ENCODE results near the gene RBM42. TPM values are rescaled to one million over a fixed set of nuclear protein-coding genes. Genes with fewer than 3 reads are reported as not detected.

RBM42 gene
- total RNA-seq, 1 donor from 2014 or later = 114 TPM

DNA sequence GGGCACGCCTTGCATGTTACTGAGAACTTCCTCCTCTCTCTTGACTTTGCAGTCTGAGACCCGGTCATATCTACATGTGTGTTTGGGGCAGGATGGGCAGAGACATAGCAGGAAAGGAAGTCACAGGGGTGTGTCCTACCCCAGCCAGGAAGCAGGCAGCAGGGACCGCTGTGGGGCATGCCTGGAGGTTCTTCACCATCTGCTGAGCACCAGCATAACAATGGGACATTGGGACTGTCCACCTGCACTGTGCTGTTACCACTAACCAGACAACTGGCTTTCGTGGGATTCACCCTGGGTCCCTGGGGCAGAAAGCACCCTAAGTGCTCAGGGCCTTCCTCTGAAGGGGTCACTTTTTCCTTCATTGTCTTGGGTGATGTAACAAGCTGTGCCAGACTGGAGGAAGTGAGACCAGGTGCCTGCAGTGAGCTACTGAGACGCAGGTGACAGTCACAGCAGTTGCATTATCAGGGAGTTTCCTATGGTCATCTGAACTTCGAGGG lies 18.9 kb upstream of the RBM42 start:
- Mint-ChIP-seq H3K27me3 (no peaks in the 10 kb centered on the region), H3K9me3 (peaks cover 7% of the 10 kb centered on the region), H3K4me3 (peak overlapping the region; percentile 21), H3K36me3 (ENCODE audit: low read depth) (peaks cover 12% of the 10 kb centered on the region), H3K4me1 (peaks cover 28% of the 10 kb centered on the region), H3K27ac (peak overlapping the region; percentile 86)
- intact Hi-C loops (cut with micrococcal nuclease) = no loop called here
- DNase-seq = peak; percentile 80

GRCh38 chr19:35612224-35612558 lies 16.6 kb upstream of the RBM42 start:
- no peaks in the 10 kb centered on the region for H3K27me3 Mint-ChIP-seq
- peaks cover 7% of the 10 kb centered on the region for H3K9me3 Mint-ChIP-seq
- peak overlapping the region; percentile 92 for H3K27ac Mint-ChIP-seq
- no peak for DNase-seq
- peaks cover 19% of the 10 kb centered on the region for H3K36me3 Mint-ChIP-seq (ENCODE audit: low read depth)
- H3K4me1 Mint-ChIP-seq = peaks cover 28% of the 10 kb centered on the region
- H3K4me3 Mint-ChIP-seq = peak overlapping the region; percentile 89
- intact Hi-C loops (cut with micrococcal nuclease) = loop anchor here (1.0 to 2.0 kb wide), 3 partner anchors 16 to 67 kb away; partner anchors contain the start of genes COX6B1 and TMEM147

GRCh38 chr19:35612559-35613321 lies 16.1 kb upstream of the RBM42 start, which contains the start of gene HAUS5:
Gene HAUS5, plus strand, starts transcription at chr19:35612735. Its CDS starts 60 bp downstream, at chr19:35612795.
- intact Hi-C loops (cut with micrococcal nuclease) = loop anchor here (1.0 to 2.0 kb wide), 3 partner anchors 16 to 67 kb away; partner anchors contain the start of genes COX6B1 and TMEM147
- H3K9me3 Mint-ChIP-seq = peaks cover 7% of the 10 kb centered on the region
- peaks cover 17% of the 10 kb centered on the region for H3K36me3 Mint-ChIP-seq (ENCODE audit: low read depth)
- no peaks in the 10 kb centered on the region for H3K27me3 Mint-ChIP-seq
- H3K4me3 Mint-ChIP-seq = peak within 1 kb of the TSS; percentile 89
- peak; percentile 99 for DNase-seq
- H3K4me1 Mint-ChIP-seq = peaks cover 28% of the 10 kb centered on the region
- H3K27ac Mint-ChIP-seq = peak within 1 kb of the TSS; percentile 92

GRCh38 chr19:35613574-35613973 lies 15.3 kb upstream of the RBM42 start:
- H3K27ac Mint-ChIP-seq = peak overlapping the region; percentile 92
- intact Hi-C loops (cut with micrococcal nuclease) = loop anchor here (2.0 kb wide), 1 partner anchor 35 kb away; the partner anchor contains the start of gene COX6B1
- peak overlapping the region; percentile 89 for H3K4me3 Mint-ChIP-seq
- H3K9me3 Mint-ChIP-seq = peaks cover 2% of the 10 kb centered on the region
- peak; percentile 56 for DNase-seq
- H3K27me3 Mint-ChIP-seq = no peaks in the 10 kb centered on the region
- H3K4me1 Mint-ChIP-seq = peaks cover 28% of the 10 kb centered on the region
- H3K36me3 Mint-ChIP-seq (ENCODE audit: low read depth) = peaks cover 13% of the 10 kb centered on the region

GRCh38 chr19:35615036-35615435 lies 13.8 kb upstream of the RBM42 start:
- intact Hi-C loops (cut with micrococcal nuclease) = no loop called here
- peaks cover 11% of the 10 kb centered on the region for H3K36me3 Mint-ChIP-seq (ENCODE audit: low read depth)
- no peak overlapping the region for H3K27ac Mint-ChIP-seq
- H3K27me3 Mint-ChIP-seq = no peaks in the 10 kb centered on the region
- H3K4me1 Mint-ChIP-seq = peaks cover 18% of the 10 kb centered on the region
- DNase-seq = no peak
- H3K4me3 Mint-ChIP-seq = no peak overlapping the region
- H3K9me3 Mint-ChIP-seq = no peaks in the 10 kb centered on the region

GRCh38 chr19:35618857-35619256 lies 10.0 kb upstream of the RBM42 start:
- no peak for DNase-seq
- Mint-ChIP-seq H3K9me3 (no peaks in the 10 kb centered on the region), H3K36me3 (ENCODE audit: low read depth) (peaks cover 17% of the 10 kb centered on the region), H3K27ac (no peak overlapping the region), H3K27me3 (no peaks in the 10 kb centered on the region), H3K4me1 (peaks cover under 1% of the 10 kb centered on the region), H3K4me3 (no peak overlapping the region)
- intact Hi-C loops (cut with micrococcal nuclease) = no loop called here

GRCh38 chr19:35619290-35619923 lies 9.4 kb upstream of the RBM42 start:
- no peaks in the 10 kb centered on the region for H3K27me3 Mint-ChIP-seq
- H3K9me3 Mint-ChIP-seq = no peaks in the 10 kb centered on the region
- no peak overlapping the region for H3K27ac Mint-ChIP-seq
- no peaks in the 10 kb centered on the region for H3K4me1 Mint-ChIP-seq
- no peak for DNase-seq
- H3K36me3 Mint-ChIP-seq (ENCODE audit: low read depth) = peaks cover 16% of the 10 kb centered on the region
- intact Hi-C loops (cut with micrococcal nuclease) = no loop called here
- H3K4me3 Mint-ChIP-seq = no peak overlapping the region

DNA sequence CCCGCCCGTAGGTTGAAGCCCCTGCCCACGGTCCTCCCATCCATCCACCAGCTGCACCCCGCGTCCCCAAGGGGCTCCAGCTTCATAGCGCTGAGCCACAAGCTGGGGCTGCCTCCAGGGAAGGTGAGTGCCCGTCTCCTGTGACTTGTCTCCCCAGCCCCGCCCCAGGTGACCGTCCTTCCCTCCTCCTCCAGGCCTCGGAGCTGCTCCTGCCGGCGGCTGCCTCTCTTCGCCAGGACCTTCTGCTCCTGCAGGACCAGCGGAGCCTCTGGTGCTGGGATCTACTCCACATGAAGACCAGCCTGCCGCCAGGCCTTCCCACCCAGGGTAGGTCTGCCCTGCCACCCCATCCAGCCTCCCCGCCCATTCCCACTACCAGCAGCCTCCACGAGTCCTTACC lies 8.8 kb upstream of the RBM42 start:
- Mint-ChIP-seq H3K4me3 (no peak overlapping the region), H3K27me3 (no peaks in the 10 kb centered on the region), H3K36me3 (ENCODE audit: low read depth) (peaks cover 14% of the 10 kb centered on the region), H3K27ac (no peak overlapping the region), H3K9me3 (no peaks in the 10 kb centered on the region), H3K4me1 (no peaks in the 10 kb centered on the region)
- intact Hi-C loops (cut with micrococcal nuclease) = no loop called here
- no peak for DNase-seq

GRCh38 chr19:35621708-35622107 lies 7.1 kb upstream of the RBM42 start:
- H3K27ac Mint-ChIP-seq = no peak overlapping the region
- H3K4me3 Mint-ChIP-seq = no peak overlapping the region
- intact Hi-C loops (cut with micrococcal nuclease) = no loop called here
- no peaks in the 10 kb centered on the region for H3K4me1 Mint-ChIP-seq
- H3K36me3 Mint-ChIP-seq (ENCODE audit: low read depth) = peaks cover 7% of the 10 kb centered on the region
- H3K27me3 Mint-ChIP-seq = no peaks in the 10 kb centered on the region
- H3K9me3 Mint-ChIP-seq = no peaks in the 10 kb centered on the region
- DNase-seq = no peak

GRCh38 chr19:35622750-35623149 lies 6.1 kb upstream of the RBM42 start:
- no peak overlapping the region for H3K27ac Mint-ChIP-seq
- H3K27me3 Mint-ChIP-seq = no peaks in the 10 kb centered on the region
- H3K36me3 Mint-ChIP-seq (ENCODE audit: low read depth) = peaks cover 7% of the 10 kb centered on the region
- no peaks in the 10 kb centered on the region for H3K9me3 Mint-ChIP-seq
- no peaks in the 10 kb centered on the region for H3K4me1 Mint-ChIP-seq
- no peak overlapping the region for H3K4me3 Mint-ChIP-seq
- intact Hi-C loops (cut with micrococcal nuclease) = no loop called here
- DNase-seq = no peak

GRCh38 chr19:35623327-35624010 lies 5.4 kb upstream of the RBM42 start:
- H3K4me3 Mint-ChIP-seq = no peak overlapping the region
- no peaks in the 10 kb centered on the region for H3K27me3 Mint-ChIP-seq
- intact Hi-C loops (cut with micrococcal nuclease) = no loop called here
- H3K4me1 Mint-ChIP-seq = peaks cover 4% of the 10 kb centered on the region
- H3K9me3 Mint-ChIP-seq = no peaks in the 10 kb centered on the region
- H3K36me3 Mint-ChIP-seq (ENCODE audit: low read depth) = peaks cover 7% of the 10 kb centered on the region
- H3K27ac Mint-ChIP-seq = no peak overlapping the region
- DNase-seq = no peak

- Mint-ChIP-seq H3K4me1 (peaks cover 22% of the 10 kb centered on the region), H3K27ac (peak overlapping the region; percentile 100), H3K4me3 (peak overlapping the region; percentile 99), H3K27me3 (peaks cover 2% of the 10 kb centered on the region), H3K9me3 (no peaks in the 10 kb centered on the region), H3K36me3 (ENCODE audit: low read depth) (peaks cover 30% of the 10 kb centered on the region)
- DNase-seq = no peak
- intact Hi-C loops (cut with micrococcal nuclease) = loop anchor here (1.0 to 5.0 kb wide), 4 partner anchors 16 to 84 kb away; partner anchors contain the start of genes HAUS5 and TMEM147
These were observed 622 bp upstream of the RBM42 start for GRCh38 chr19:35628264-35628564.

DNA sequence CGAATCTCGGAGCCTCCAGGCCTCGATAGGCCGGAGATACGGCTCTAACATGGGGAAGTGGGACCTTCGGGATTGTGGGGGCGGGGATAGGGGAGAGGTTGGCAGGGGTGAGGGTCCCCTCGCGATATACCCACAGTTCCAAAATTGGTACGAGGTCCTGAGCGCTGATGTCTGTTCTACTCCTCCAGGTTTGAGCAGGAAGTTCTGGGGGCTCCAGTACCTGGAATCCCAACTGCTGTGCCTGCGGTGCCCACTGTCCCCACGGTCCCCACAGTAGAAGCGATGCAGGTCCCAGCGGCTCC lies 447 bp downstream of the RBM42 start:
- Mint-ChIP-seq H3K4me3 (peak overlapping the region; percentile 99), H3K4me1 (peaks cover 23% of the 10 kb centered on the region)

More for the DNA sequence above, 447 bp downstream of the RBM42 start:
- Mint-ChIP-seq H3K9me3 (no peaks in the 10 kb centered on the region), H3K27me3 (peaks cover 2% of the 10 kb centered on the region), H3K36me3 (ENCODE audit: low read depth) (peaks cover 38% of the 10 kb centered on the region), H3K27ac (peak overlapping the region; percentile 100)
- no peak for DNase-seq
- intact Hi-C loops (cut with micrococcal nuclease) = loop anchor here (5.0 kb wide), 2 partner anchors 82 to 83 kb away; partner anchors contain the start of gene TMEM147

Measured in activated CD4-positive, alpha-beta T cell treated with anti-CD3 and anti-CD28 coated beads, Interleukin-2, amount 10 ng/mL, durations not matched to agents 24 days and 14 days (primary cell).